GM12878 (cell line): ENCODE results near the gene SIAH2. TPM values are rescaled to one million over a fixed set of nuclear protein-coding genes. Genes with fewer than 3 reads are reported as not detected.

Experiments
- ATAC-seq: fragments of 200-7000 bp; cut with Tn5 transposase; 3 replicates; pipeline ENCODE4 v1.9.1; 2020; ENCODE audit warnings: mild to moderate bottlenecking, moderate library complexity
- BruUV-seq: library from RNA; stranded (reverse); fragments of 400-500 nt; replicated peaks from 2 replicates; lab custom pipeline; 2021; lab: Mats Ljungman, UMichigan
- CTCF ChIA-PET: fragments of 300-600 bp; sonication (Branson Sonifier 250); formaldehyde crosslinking; extraction: SDS; loops from one replicate; lab custom pipeline; 2021; ENCODE audit warnings: inconsistent platforms; lab: Yijun Ruan, JAX
- POLR2A ChIA-PET: fragments of 350-600 bp; formaldehyde crosslinking; extraction: SDS; loops from one replicate; lab custom pipeline; 2021; ENCODE audit warnings: inconsistent platforms; lab: Charles Lee
- RAD21 ChIA-PET: fragments of 300-600 bp; sonication (Branson Sonifier 250); formaldehyde crosslinking; loops from one replicate; lab custom pipeline; 2023; ENCODE audit warnings: antibody characterized with exemption; ENCODE audit not compliant: unreplicated experiment; lab: Charles Lee
- SMC1A ChIA-PET: fragments of 300-600 bp; sonication (Branson Sonifier 250); formaldehyde crosslinking; loops from one replicate; lab custom pipeline; 2023; ENCODE audit not compliant: unreplicated experiment, uncharacterized antibody; lab: Charles Lee
- DNase-seq: peaks from one replicate; pipeline ENCODE4 v3.0.0-alpha.2; 2011; ENCODE audit warnings: low read depth, low spot score
- FAIRE-seq: peaks from 3 replicates; lab custom pipeline; 2011; peaks lifted over from hg19 to GRCh38; lab: Jason Lieb, UNC
- H2AFZ ChIP-seq: 2 replicates; pipeline ENCODE4 v1.6.0; 2011; ENCODE audit warnings: low read depth, low read length, control low read depth; ENCODE audit not compliant: control insufficient read depth
- H3K27ac ChIP-seq: 2 replicates; pipeline ENCODE4 v1.5.1; 2011; ENCODE audit warnings: control low read depth; ENCODE audit not compliant: control insufficient read depth, insufficient read depth
- H3K27me3 ChIP-seq, 2 experiments: replicated peaks in 1 of 2; 2 replicates each; pipeline versions ENCODE4 v1.6.0 to v1.6.1; 2011; ENCODE audit warnings: low read length in 1 of 2; ENCODE audit not compliant: control insufficient read depth in 2 of 2, insufficient read depth in 2 of 2
- H3K36me3 ChIP-seq, 2 experiments: 2 replicates each; pipeline ENCODE4 v1.5.1; 2011; ENCODE audit warnings: low read length in 1 of 2; ENCODE audit not compliant: control insufficient read depth in 2 of 2, insufficient read depth in 2 of 2
- H3K4me1 ChIP-seq: 2 replicates; pipeline ENCODE4 v1.6.1; 2011; ENCODE audit warnings: mild to moderate bottlenecking, low read length, moderate library complexity, mixed read lengths; ENCODE audit not compliant: control insufficient read depth, insufficient read depth
- H3K4me2 ChIP-seq: 2 replicates; pipeline ENCODE4 v1.6.0; 2011; ENCODE audit warnings: control low read depth; ENCODE audit not compliant: control insufficient read depth, insufficient read depth
- H3K4me3 ChIP-seq: fragments of 200-600 bp; sonication (generic); 2 replicates; pipeline ENCODE4 v1.5.1; 2016
- H3K79me2 ChIP-seq: 2 replicates; pipeline ENCODE4 v1.6.0; 2011; ENCODE audit warnings: low read length; ENCODE audit not compliant: control insufficient read depth, insufficient read depth
- H3K9ac ChIP-seq: 2 replicates; pipeline ENCODE4 v1.8.0; 2011; ENCODE audit warnings: low read length, control low read depth, mixed read lengths; ENCODE audit not compliant: control insufficient read depth, insufficient read depth
- H3K9me3 ChIP-seq: replicated peaks from 3 replicates; pipeline ENCODE4 v1.5.1; 2011; ENCODE audit warnings: mild to moderate bottlenecking, low read length; ENCODE audit not compliant: control insufficient read depth, insufficient read depth
- H4K20me1 ChIP-seq: 2 replicates; pipeline ENCODE4 v1.6.0; 2011; ENCODE audit not compliant: control insufficient read depth, insufficient read depth
- BCL3 ChIP-seq: IDR thresholded peaks from 2 replicates; pipeline ENCODE4 v1.6.1; 2011; ENCODE audit warnings: borderline replicate concordance, low read depth, mild to moderate bottlenecking, moderate library complexity, low read length; ENCODE audit not compliant: insufficient read depth, poor library complexity, severe bottlenecking
- WGBS: methylation state at CpG from one replicate; pipeline ENCODE4 v1.1.6; 2016; ENCODE audit warnings: low lambda C conversion rate; ENCODE audit not compliant: insufficient replicate concordance, insufficient coverage; ENCODE audit errors: missing lambda C conversion rate; 5-methylcytosine and 5-hydroxymethylcytosine counted together
- in situ Hi-C: fragments of 300-500 bp; cut with MboI; formaldehyde crosslinking; loops from 9 replicates; pipeline ENCODE4 v1.14.3; 2018; ENCODE audit warnings: mixed read lengths
- intact Hi-C: fragments of 100-400 bp; cut with micrococcal nuclease; formaldehyde crosslinking; loops from one replicate; pipeline ENCODE4 v1.14.2; 2022; ENCODE audit not compliant: unreplicated experiment
- polyA plus RNA-seq, 11 experiments: library from polyadenylated mRNA; depleted of rRNA in 4 of 11; unstranded in 6 of 11; stranded (reverse) in 5 of 11; fragments of >200 nt; fragmentation: Nextera tagmentation in 4 of 11; fragmentation: Illumina TruSeq in 1 of 11; extraction: Ambion mirVana in 4 of 11; extraction: Trizol in 1 of 11; gene quantifications; 1 replicate in 1 of 11; 2 replicates in 10 of 11; pipeline versions ENCODE4 v1.2.1 to v1.2.3, GENCODE V29; 2011 to 2016; ENCODE audit warnings: inconsistent platforms in 2 of 11, missing spikeins in 2 of 11, low read depth in 1 of 11
- total RNA-seq, 4 experiments: library from RNA; depleted of rRNA in 3 of 4; stranded (reverse); fragments of >200 nt in 3 of 4; fragmentation: Illumina TruSeq in 1 of 4; extraction: Trizol in 1 of 4; gene quantifications; 2 replicates each; pipeline versions ENCODE4 v1.2.1 to v1.2.3, GENCODE V29; 2013 to 2021
- TF ChIP-seq, protein P1 (sequence below): IDR thresholded peaks from 2 replicates; pipeline ENCODE4 v1.6.1; 2012; ENCODE audit warnings: low read depth, low read length, improper control_type of control experiment

Gene SIAH2
- total and polyA plus RNA-seq, 10 of the 15 experiments (the other 5 are each of a cell fraction or from before 2014, with no cell fraction given): 3.3 to 51.5 (median 29.7) TPM

DNA sequence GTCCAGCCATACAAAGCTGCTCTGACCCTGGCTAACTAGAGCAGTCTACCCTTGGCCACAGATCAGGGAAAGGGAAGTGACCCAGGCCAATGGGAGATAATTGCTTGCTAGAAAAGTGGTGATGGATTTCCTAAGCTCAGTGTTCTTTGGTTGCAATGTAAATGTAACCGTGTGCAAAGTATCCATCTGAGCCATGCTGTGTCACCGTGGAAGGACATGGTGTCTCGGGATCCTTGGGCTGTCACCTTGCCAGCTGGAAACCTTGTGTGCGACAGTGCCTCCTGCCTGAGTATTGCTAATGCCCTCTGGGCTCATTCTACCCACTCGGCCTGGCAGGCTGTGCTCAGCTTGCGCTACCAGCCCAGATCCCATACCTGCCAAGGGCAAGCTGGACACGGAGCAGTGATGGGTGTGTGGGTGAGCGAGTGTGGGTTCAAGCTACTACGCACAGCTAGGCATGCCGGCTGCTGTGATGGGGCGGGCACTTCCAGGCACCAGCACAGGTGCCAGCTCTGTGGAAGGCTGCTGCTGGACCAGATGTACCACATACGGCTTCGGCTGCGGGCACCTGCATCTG is 10.7 kb upstream of the SIAH2 start:
- Histone ChIP-seq H3K27me3 (no peaks in the 10 kb centered on the region), H3K9me3 (no peaks in the 10 kb centered on the region), H3K4me2 (no peak overlapping the region), H3K36me3 (no peaks in the 10 kb centered on the region), H2AFZ (no peak overlapping the region), H3K4me1 (no peaks in the 10 kb centered on the region), H4K20me1 (no peaks in the 10 kb centered on the region), H3K79me2 (no peaks in the 10 kb centered on the region), H3K4me3 (no peak overlapping the region), H3K27ac (no peak overlapping the region), H3K9ac (no peak overlapping the region)
- FAIRE-seq (no peak), ATAC-seq (no peak), DNase-seq (no peak)
- SMC1A ChIA-PET: interaction anchor here (0.8 to 1.1 kb wide), 2 partner anchors 9 to 10 kb away, joined by 3 to 4 read pairs; no protein-coding TSS in a partner anchor
- 87% methylated on average over 14 of the region's 14 CpGs for WGBS
- TF ChIP-seq, protein P1, sequence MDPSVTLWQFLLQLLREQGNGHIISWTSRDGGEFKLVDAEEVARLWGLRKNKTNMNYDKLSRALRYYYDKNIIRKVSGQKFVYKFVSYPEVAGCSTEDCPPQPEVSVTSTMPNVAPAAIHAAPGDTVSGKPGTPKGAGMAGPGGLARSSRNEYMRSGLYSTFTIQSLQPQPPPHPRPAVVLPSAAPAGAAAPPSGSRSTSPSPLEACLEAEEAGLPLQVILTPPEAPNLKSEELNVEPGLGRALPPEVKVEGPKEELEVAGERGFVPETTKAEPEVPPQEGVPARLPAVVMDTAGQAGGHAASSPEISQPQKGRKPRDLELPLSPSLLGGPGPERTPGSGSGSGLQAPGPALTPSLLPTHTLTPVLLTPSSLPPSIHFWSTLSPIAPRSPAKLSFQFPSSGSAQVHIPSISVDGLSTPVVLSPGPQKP: no peak
- TF ChIP-seq BCL3: peak; percentile 54
- POLR2A ChIA-PET: no interaction called here
- CTCF ChIA-PET: interaction anchor here (0.9 to 1.5 kb wide), 4 partner anchors 9 to 154 kb away, joined by 3 to 5 read pairs (median 4); no protein-coding TSS in a partner anchor
- no TSS peak for BruUV-seq
- intact Hi-C loops: no loop called here
- in situ Hi-C loops: no loop called here
- RAD21 ChIA-PET: interaction anchor here (1.1 kb wide), 1 partner anchor 10 kb away, joined by 3 read pairs; the partner anchor contains the start of gene SIAH2
